Thyroid gland (tissue), 4 donors: ENCODE measurements around the gene TFPI.

Experiments used
- POLR2A ChIP-seq, 2 donors: fragments of 450-650 bp; IDR thresholded peaks; one replicate each; pipeline ENCODE4 v1.6.1; 2017; ENCODE audit warnings: antibody characterized with exemption in 2 of 2, mild to moderate bottlenecking in 2 of 2, moderate library complexity in 1 of 2
- TF ChIP-seq, protein P1 (sequence below), 6 experiments: fragments of 200-600 bp in 3 of 6; fragments of 450-650 bp in 3 of 6; sonication (generic) in 3 of 6; IDR thresholded peaks; one replicate each; pipeline ENCODE4 v1.5.1; 2016 to 2019; ENCODE audit warnings: antibody characterized with exemption in 6 of 6, mild to moderate bottlenecking in 2 of 6, inconsistent platforms in 1 of 6, moderate library complexity in 1 of 6

DNA sequence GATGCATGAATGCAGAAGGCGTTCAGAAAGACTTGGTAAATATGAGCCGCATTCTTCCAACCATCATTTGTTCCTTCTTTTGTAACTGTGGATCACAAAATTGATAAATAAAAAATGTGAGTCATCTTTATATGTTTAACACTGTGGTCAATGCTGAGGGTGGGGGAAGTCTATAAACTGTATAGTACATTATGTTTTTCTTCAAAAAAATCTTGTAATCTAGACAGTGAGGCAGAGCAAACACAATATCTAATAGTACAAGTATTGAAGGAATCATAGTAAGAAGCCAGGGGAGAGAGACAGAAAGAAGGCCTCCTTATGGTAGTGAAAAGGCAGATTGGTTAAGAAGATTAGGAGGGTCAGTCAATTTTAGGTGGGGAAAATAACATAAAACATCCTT is 75.5 kb downstream of the TFPI start:
- TF ChIP-seq, protein P1, sequence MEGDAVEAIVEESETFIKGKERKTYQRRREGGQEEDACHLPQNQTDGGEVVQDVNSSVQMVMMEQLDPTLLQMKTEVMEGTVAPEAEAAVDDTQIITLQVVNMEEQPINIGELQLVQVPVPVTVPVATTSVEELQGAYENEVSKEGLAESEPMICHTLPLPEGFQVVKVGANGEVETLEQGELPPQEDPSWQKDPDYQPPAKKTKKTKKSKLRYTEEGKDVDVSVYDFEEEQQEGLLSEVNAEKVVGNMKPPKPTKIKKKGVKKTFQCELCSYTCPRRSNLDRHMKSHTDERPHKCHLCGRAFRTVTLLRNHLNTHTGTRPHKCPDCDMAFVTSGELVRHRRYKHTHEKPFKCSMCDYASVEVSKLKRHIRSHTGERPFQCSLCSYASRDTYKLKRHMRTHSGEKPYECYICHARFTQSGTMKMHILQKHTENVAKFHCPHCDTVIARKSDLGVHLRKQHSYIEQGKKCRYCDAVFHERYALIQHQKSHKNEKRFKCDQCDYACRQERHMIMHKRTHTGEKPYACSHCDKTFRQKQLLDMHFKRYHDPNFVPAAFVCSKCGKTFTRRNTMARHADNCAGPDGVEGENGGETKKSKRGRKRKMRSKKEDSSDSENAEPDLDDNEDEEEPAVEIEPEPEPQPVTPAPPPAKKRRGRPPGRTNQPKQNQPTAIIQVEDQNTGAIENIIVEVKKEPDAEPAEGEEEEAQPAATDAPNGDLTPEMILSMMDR (IDR thresholded peaks at IDR 0.05) = no peak
- TF ChIP-seq POLR2A (IDR thresholded peaks at IDR 0.05) = no peak
